ENCODE data around the gene PACRG. TPM values are rescaled to one million over a fixed set of nuclear protein-coding genes. Genes with fewer than 3 reads are reported as not detected.

Gene PACRG
- total RNA-seq, 1 experiment from 2014 or later: not detected

DNA sequence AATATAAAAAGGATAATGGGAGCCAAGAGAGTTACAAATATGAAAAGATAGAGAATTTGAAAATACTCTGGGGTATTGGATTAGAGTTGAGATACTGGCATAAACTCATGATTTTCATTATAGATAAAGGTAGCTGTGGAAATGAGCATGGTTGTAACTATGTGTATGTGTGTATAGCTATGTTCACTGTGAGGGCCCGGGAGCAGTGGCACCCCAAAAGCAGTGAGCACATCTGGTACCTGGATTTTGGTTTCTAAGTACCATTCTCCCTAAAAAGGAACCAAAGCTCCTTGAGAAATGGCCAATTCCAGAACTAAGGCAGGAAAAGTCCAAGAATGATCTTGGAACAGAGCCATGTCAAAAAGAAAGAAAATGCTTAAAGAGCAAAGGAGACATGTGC, 484.3 kb downstream of the PACRG start:
- in situ Hi-C loops (cut with HindIII; ENCODE audit: low pct_unique_long_range_greater_than_20kb, low sequenced_read_pairs): no loop called here
- no peak for DNase-seq (ENCODE audit: low read depth)

DNA sequence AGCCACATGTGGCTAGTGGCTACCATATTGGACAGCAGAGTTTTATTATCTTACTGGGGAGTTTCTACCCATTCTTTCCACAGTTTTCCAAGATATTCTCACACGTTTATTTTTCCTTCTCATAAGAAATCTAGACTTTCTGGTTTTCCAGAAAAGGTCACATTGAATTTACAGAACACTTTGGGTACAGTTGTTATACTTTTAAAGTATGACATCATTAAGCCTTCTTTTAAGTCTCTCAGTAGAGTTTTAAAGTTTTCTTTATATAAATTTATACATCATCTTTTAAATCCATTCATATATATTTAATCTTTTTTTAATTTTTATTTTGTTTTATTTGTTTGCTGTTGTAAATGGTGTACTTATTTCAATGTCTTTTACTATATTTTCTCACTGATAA, 486.5 kb downstream of the PACRG start:
- in situ Hi-C loops (cut with HindIII; ENCODE audit: low pct_unique_long_range_greater_than_20kb, low sequenced_read_pairs): no loop called here

GRCh38 chr6:163218361-163218894, 490.7 kb downstream of the PACRG start:
- in situ Hi-C loops (cut with HindIII; ENCODE audit: low pct_unique_long_range_greater_than_20kb, low sequenced_read_pairs): no loop called here
- no peak for DNase-seq (ENCODE audit: low read depth)

More for the DNA sequence above, 486.5 kb downstream of the PACRG start:
- DNase-seq (ENCODE audit: low read depth): no peak

DNA sequence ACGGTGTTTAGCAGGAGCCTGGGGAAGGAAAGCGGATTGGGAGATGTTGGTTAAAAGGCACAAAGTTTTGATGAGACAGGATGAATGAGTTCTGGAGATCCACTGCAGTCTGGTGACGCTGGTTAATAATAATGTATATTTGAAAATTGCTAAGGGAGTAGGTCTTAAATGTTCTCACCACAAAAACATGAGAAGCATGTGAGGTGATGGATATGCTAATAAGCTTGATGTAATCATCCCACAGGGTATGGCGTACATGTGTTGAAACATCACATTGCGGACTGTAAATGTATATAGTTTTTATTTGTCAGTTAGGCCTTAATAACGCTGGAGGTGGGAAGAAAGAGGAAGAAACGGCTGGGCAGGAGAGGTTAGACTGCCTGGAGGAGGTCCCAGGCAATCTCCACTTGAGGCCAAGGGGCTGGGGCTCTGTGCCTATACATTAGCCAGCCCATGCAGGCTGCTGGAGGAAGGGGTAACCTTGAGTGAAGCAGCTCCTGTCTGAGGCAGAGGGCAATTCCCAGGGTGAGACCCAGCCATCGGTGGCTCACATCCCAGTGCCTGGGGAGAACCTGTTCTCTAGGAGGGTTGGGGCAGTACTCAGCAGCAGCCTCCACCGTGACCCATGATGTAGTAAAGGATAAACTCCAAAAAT, 498.5 kb downstream of the PACRG start:
- in situ Hi-C loops (cut with HindIII; ENCODE audit: low pct_unique_long_range_greater_than_20kb, low sequenced_read_pairs): no loop called here
- no peak for DNase-seq (ENCODE audit: low read depth)

- DNase-seq (ENCODE audit: low read depth): peak; percentile 1
- in situ Hi-C loops (cut with HindIII; ENCODE audit: low pct_unique_long_range_greater_than_20kb, low sequenced_read_pairs): no loop called here
These were observed 499.2 kb downstream of the PACRG start for GRCh38 chr6:163226836-163227485.

DNA sequence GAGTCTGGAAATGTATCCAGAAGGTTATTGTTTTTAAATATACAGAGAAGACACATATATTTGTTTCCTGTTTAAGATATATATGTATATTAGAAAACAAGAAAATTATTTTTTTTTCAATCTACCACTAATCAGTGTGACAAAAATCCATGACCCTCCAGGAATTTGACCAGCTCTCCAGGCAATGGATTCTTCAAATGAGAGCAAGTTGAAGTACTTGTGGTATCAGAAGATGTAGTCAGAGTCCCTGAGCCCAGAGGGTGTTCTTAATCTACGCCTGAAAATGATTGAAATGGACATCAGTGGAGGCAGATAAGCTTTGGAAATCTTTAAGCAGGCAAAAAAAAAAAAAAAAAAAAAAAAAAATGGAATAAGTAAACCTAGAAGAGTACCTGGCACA, 500.3 kb downstream of the PACRG start:
- in situ Hi-C loops (cut with HindIII; ENCODE audit: low pct_unique_long_range_greater_than_20kb, low sequenced_read_pairs): no loop called here

DNA sequence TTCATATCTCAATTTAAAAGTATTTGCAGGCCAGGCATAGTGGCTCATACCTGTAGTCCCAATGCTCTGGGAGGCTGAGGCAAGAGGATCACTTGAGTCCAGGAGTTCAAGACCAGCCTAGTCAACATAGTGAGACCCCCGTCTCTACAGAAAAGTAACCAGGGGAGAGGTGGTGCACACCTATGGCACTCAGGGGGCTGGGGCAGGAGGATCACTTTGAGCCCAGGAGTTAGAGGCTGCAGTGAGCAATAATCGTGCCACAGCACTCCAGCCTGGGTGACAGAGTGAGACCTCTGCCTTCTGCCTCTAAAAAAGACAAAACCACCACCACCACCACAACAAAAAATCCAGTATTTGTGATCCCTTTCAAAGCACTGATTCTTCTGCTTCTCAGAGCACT, 501.3 kb downstream of the PACRG start:
- in situ Hi-C loops (cut with HindIII; ENCODE audit: low pct_unique_long_range_greater_than_20kb, low sequenced_read_pairs): no loop called here
- no peak for DNase-seq (ENCODE audit: low read depth)

More for the DNA sequence above, 500.3 kb downstream of the PACRG start:
- DNase-seq (ENCODE audit: low read depth): no peak

GRCh38 chr6:163230901-163231300, 503.1 kb downstream of the PACRG start:
- in situ Hi-C loops (cut with HindIII; ENCODE audit: low pct_unique_long_range_greater_than_20kb, low sequenced_read_pairs): no loop called here
- DNase-seq (ENCODE audit: low read depth): no peak

- DNase-seq (ENCODE audit: low read depth): no peak
- in situ Hi-C loops (cut with HindIII; ENCODE audit: low pct_unique_long_range_greater_than_20kb, low sequenced_read_pairs): no loop called here
These were observed 503.7 kb downstream of the PACRG start for GRCh38 chr6:163231356-163232014.

DNA sequence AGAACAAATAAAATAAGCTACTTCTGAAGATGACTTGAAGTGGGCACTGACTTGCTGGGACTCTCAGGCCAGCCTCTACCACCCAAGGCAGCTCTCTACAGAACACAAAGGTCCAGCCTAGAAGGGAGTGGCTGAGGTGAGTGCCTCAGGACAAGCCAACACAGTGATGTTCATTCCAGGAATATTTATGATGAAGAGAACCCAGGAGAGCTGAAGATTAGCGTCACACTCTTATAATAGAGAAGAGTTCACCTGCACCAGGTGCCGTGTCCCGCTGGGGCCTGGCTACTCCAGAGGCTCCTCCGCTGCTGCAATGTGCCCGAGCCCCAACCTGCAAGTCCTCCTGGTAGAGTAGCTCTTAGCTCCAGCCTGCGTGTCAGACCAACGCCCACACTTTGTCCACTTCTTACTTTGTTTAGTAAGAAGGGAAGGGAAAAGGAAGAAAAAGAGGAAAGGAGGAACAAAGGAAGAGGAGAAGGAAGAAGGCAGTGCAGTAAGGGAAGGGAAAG, 504.3 kb downstream of the PACRG start:
- DNase-seq (ENCODE audit: low read depth): no peak
- in situ Hi-C loops (cut with HindIII; ENCODE audit: low pct_unique_long_range_greater_than_20kb, low sequenced_read_pairs): no loop called here

GRCh38 chr6:163232649-163233048, 504.9 kb downstream of the PACRG start:
- no peak for DNase-seq (ENCODE audit: low read depth)
- in situ Hi-C loops (cut with HindIII; ENCODE audit: low pct_unique_long_range_greater_than_20kb, low sequenced_read_pairs): no loop called here

- in situ Hi-C loops (cut with HindIII; ENCODE audit: low pct_unique_long_range_greater_than_20kb, low sequenced_read_pairs): no loop called here
- DNase-seq (ENCODE audit: low read depth): no peak
These were observed 509.3 kb downstream of the PACRG start for GRCh38 chr6:163237110-163237509.

DNA sequence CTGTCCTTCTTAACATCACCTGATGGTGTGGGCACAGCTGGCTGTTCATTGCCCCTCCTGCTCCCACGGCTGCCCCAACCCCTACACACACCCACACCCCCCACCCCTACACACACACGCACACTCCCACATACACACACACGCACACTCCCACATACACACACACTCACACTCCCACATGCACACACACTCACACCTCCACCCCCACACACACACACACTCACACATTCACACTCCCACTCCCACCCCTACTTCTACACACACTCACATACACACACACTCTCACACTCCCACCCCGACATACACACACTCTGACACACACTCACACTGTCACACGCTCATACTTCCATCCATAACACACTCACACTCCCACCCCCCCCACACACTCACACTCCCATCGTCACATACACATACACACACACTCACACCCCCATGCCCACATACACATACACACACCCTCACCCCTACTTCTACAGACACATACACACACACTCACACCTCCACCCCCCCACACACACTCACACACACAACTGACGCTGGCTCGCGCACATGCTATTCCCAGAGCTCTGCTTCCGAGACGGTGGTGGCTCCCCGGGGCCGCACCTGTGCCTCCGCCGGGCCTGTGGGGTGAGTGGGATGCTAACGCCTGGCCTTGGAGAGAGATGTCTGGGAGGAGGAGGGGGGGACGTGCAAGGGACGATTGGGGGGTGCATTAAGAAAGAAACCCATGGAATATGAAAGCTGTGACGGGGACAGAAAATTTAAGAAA, 512.0 kb downstream of the PACRG start:
- in situ Hi-C loops (cut with HindIII; ENCODE audit: low pct_unique_long_range_greater_than_20kb, low sequenced_read_pairs): no loop called here
- no peak for DNase-seq (ENCODE audit: low read depth)

- in situ Hi-C loops (cut with HindIII; ENCODE audit: low pct_unique_long_range_greater_than_20kb, low sequenced_read_pairs): no loop called here
- DNase-seq (ENCODE audit: low read depth): no peak
These were observed 512.8 kb downstream of the PACRG start for GRCh38 chr6:163240556-163240955.

DNA sequence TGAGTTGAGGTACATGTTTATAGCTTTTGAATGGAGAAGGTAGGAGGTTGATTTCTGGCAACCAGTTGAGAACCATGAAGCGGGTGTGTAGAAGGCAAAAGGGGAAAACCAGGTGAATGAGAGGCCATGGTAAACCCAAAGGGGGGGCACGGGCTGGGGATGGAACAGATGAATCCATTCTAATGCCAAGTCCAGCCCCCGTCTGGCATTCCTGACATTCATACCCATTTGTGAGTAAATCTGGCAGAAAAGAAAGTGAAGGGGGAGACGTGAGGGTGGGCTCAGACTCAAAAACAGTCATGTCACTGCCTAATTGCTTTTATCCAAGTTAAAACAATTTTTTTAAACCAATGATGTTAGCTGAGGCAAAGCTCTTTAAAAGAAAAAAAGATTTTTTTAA, 513.9 kb downstream of the PACRG start:
- DNase-seq (ENCODE audit: low read depth): no peak
- in situ Hi-C loops (cut with HindIII; ENCODE audit: low pct_unique_long_range_greater_than_20kb, low sequenced_read_pairs): no loop called here

DNA sequence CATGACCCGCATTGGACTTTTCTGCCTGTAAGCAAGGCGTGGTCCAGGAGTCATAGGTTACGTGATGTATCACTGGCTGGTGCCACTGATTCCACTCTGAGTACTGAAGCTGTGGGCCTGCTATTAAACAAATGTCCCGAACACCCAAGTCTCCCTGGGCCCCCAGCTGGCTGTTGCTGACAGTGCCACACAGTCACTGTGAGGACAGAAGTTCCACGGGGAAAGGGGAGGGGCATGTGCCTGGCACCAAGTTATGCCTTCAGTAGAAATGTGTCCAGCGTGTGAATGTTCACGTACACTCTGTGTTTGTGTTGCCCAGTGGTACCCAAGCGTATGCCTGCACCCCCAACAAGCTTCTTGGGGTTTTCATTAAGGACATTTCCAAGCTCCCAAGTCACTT, 515.3 kb downstream of the PACRG start:
- DNase-seq (ENCODE audit: low read depth): no peak
- in situ Hi-C loops (cut with HindIII; ENCODE audit: low pct_unique_long_range_greater_than_20kb, low sequenced_read_pairs): no loop called here

GRCh38 chr6:163243692-163244589, 516.2 kb downstream of the PACRG start:
- in situ Hi-C loops (cut with HindIII; ENCODE audit: low pct_unique_long_range_greater_than_20kb, low sequenced_read_pairs): no loop called here

DNA sequence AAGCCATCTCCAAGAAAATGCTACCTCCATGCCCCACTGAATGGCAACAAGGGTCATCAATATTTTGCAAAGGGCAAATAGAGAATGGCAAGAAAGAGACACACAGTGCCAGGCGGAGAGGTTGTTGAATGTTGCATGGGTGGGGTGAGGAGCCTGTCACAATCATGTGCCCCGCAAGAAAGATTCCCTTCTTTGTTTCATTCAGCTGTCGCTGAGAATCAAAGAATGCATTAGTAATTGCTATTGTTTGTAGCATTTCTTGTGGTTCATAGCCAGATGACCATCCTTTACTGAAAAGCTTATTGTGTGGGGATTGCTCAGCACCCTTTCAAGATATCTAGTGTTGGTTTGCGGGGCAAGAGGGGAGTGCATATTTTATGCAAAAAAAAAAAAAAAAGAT, 520.3 kb downstream of the PACRG start:
- no peak for DNase-seq (ENCODE audit: low read depth)
- in situ Hi-C loops (cut with HindIII; ENCODE audit: low pct_unique_long_range_greater_than_20kb, low sequenced_read_pairs): no loop called here

More at GRCh38 chr6:163243692-163244589, 516.2 kb downstream of the PACRG start:
- DNase-seq (ENCODE audit: low read depth): no peak

Data from Caki2 (cell line).